Activated effector memory CD4-positive, alpha-beta T cell treated with Interleukin-2 at 50 U/mL for 16 hours (primary cell): Measurements from ENCODE around the gene ITGAL.
"Not testable (repeated sequence)": the region's sequence is repeated elsewhere in the genome, so short reads cannot be mapped to it uniquely, and the experiment has no call there.

ENCODE experiments used
- DNase-seq: peaks from one replicate; pipeline ENCODE4 v3.0.0-alpha.2; 2020

Gene ITGAL

DNA sequence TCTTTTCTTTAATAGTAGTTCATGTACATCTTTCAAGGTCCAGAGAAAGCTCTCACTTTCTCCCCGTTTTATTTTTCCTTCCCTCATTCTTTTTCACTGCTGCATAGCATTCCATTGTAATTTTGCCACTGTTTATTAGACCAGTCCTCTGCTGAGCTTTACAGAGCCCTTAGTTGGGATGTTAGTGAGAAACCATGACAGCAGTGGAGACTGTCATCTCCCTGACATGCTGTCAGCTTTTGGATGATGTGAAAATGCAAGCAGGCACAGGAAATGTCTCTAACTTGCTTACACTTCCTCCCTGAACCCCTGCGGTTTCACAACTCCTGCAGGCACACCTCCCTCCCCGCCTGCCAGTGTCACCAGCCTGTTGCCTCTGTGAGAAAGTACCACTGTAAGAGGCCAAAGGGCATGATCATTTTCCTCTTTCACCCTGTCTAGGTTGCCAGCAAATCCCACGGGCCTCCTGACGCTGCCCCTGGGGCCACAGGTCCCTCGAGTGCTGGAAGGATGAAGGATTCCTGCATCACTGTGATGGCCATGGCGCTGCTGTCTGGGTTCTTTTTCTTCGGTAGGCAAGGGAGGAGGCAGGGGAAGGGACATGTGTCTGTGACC is at the start of gene ITGAL:
Gene ITGAL, plus strand, starts transcription at position 415 of the 615 bp plus-strand sequence. Its CDS starts 96 bp downstream, at position 511.
- peak; percentile 80 for DNase-seq

DNA sequence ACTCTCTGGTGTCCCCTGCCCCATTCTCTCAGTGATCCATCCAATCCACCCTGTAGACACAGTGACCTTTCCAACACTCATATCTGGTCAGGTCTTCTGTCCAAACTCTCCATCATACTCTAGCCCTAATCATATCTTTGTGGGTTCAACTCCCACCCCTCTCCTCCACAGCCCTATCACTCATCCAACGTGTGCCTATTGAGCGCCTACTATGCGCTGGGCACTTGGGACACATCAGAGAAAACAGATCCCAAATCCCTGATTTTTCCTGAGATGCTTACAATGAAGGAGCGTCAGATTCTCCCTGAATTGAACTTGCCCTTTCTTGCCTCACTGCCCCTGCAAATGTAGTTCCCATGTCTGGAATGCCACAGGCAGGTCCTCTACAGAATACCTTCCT is 44.5 kb upstream of the ITGAL start:
- no peak for DNase-seq

DNA sequence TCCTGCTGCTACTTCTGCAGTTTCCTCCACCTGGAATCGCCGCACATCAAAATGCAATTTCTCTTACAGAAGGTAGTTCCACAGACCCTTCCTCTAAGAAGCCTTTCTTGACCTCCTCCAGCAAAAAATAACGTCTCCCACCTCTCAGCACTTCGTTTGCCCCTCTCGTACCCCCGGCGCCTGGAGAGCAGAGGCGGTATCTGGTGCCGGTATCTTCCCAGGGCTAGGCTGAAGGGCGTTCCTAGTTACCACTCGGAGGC is 43.2 kb upstream of the ITGAL start:
- no peak for DNase-seq

DNA sequence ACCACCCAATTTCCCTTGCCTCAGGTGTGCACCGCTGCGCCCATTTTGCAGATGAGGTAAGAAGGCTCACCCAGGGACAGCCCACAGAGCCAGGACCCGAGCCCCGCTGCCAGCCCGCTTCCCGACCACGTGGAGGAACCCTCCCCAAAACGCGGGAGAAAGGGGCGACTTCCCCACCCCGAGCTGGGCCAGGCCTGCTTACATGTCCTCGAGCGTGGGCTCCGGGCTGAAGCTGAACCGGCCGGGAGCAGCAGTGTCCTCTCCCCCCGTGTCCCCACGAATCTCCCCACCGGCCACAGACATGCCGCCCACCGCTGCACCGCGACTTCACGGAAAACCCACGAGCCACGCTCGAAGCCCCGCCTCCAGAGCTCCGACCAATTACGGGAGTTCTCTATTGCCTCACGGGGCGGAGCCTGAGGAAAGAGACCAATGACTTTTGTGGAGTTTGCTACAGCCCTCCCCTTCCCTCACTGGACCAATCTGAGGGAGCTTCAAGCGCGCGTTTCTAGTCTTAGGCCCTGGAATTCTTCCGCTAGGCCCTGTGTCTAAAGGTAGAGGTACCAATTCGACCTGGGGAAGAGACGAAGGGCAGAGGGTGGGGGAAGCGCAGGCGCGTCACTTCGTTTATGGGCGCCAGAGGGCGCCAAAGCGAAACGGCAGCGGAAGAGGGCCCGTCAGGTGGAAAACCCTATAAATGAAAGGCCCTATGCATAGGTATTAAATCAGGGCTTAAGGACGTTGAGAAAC is 42.7 kb upstream of the ITGAL start, which contains the start of gene DCTPP1:
Gene DCTPP1, minus strand, starts transcription at position 353 of the 750 bp plus-strand sequence. Its CDS starts 50 bp downstream, at position 303.
- peak; percentile 92 for DNase-seq

DNA sequence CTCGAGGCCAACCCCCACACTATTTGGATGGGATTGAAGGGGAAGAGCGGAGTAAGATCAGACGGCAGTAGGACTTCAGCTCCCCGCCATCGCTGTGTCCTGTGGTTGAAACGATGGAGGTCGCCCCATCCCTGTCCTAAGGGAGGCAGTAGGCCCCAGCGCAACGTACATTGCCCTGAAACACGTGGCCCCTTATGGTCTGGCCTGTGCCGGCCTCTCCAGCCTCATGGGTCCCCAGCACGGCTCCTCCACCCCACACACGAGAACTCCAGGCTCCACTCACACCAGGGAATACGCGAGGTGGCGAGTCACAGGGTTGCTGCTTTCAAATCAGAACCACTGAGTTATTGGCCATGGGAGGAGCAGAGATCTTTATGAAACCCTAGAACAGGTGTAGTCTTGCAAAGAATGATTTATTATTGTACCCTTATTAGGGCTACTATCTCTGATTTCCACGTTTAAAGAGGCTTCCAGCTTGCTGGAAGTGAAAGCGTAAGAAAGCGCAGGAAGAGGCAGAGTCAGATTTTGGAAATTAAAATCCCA is 42.0 kb upstream of the ITGAL start:
- DNase-seq: no peak

DNA sequence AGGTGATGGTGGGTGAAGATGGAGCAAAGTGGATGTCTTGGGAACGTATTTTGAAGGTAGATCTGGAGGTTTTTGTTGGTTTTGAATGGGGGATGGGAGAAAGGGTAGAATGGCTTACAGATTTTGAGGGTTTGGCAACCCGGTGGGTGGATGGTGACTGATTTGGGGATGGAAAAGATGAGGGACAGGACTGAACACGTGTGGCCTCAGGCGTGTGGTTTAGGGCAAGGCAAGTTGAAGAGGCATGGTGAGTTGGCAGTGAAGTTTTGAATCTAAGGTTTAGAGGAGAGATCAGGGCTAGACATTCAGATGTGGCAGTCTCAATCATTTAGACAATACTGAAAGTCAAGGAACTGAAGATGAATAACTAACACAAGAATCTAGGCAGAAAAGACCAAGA is 37.7 kb upstream of the ITGAL start:
- DNase-seq: no peak

DNA sequence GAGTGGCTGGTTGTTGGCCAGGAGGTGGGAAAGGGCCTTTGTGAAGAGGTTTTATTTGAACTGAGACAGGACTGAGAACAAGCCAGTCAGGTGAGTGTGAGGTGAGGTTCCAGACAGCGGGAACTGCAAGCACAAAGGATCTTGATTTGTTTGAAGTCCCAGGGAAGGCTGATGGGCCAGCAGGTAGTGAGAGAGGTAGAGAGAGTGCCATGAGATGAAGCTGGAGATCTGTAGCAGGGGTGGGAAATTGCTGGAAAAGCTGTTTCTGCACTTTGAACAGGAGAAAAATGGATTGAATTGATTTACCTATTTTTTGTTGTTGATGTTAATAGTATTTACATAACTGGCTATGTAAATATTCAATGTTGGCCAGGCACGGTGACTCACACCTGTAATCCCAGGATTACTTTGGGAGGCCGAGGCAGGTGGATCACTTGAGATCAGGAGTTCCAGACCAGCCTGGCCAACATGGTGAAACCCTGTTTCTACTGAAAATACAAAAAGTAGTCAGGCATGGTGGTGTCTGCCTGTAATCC is 35.0 kb upstream of the ITGAL start:
- DNase-seq: no peak

DNA sequence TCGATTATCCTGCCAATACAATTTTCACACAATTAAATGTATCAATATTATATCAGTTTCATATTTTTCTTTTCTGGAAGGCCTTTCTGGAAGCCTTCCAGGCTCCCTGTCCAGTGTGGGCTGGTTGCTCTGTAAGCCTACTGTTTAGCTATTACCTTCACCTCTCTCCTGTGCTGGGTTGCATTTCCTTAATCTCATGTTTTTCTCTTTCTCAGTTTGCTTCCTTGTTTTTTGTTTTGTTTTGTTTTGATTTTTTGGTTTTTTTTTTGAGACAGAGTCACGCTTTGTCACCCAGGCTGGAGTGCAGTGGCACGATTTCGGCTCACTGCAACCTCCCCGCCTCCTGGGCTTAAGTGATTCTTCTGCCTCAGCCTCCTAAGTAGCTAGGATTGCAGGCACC is 33.7 kb upstream of the ITGAL start:
- no peak for DNase-seq

DNA sequence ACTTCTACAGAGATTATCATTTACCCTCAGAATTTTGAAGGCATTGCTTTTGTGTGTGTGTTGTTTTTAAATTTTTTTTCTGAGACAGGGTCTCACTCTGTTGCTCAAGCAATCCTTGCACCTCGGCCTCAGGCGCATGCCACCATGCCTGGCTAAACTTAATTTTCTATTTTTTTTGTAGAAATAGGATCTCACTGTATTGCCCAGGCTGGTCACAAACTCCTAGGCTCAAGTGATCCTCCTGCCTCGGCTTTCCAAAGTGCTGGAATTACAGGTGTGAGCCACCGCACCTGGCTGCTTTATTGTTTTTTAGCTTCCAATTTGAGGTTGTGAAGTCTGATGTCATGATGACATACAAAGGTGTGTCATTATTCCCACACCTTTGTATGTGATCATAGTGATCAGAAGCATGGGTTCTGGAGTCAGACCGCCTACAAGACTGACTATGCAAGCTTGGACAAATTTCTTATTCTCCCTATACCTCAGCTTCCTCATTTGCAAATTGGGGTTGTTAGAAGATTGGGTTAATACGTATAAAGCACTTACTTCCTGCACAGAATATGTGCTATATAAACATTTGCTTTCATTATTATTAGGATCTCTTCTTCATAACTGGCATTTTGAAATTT is 32.7 kb upstream of the ITGAL start:
- DNase-seq: no peak

DNA sequence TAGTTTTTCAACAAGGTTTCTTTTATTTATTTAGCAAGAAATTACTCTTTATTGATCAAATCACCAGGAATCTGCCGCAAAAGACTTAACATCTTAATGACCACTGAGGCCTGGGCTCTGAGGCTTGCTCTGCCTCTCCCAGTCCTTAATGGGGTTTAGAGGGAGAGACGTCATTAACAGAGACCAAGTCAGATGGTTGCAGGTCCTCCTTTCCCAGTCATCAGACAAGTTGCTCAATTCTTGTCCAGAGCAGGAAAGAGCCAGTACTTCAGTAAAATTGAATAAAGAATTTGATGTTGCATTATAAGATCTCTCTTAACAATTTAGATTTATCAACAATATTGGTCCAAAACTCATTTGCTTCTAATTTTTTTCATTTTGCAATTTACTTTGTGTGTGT is 28.9 kb upstream of the ITGAL start:
- DNase-seq: no peak

DNA sequence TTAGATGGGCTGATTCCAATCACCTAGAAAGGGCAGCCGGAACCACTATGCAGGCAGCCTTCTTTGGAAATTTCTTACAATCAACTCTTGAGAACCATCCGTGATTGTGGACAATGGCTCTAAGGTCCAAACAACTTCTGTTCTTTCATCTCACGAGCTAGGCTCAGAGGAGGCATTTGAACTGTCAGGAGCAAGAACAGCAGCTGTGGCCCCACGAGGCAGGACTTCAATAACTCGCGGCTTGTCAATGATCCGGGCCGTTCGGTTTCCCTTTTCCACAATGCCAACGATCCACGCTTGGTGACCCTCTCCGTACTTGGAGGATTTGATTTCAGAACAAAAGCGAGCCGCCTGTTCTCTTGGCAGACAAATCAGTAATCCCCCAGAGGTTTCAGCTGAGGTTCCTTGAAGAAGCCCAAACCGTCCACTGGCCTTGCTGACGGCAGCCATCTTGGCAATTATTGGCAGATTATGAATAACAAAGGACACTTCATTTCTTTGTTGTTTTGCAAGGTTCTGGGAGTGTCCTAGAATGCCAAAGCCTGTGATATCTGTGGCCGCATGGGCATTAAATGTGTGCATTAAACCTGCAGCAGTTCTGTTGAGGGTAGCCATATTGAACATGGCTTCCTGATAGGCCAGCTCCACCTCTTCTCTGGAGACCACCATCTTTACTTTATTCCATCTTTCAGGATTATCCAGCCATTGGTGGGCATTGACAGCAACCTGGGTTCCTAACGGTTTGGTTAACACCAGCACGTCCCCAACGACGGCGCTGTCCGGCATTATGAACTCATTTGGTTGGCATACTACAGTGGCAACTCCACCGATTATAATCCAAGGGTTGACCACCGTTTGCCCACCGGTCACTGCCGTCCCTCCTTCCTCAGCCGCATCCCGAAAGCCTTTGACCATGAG is 28.1 kb upstream of the ITGAL start:
- no peak for DNase-seq

DNA sequence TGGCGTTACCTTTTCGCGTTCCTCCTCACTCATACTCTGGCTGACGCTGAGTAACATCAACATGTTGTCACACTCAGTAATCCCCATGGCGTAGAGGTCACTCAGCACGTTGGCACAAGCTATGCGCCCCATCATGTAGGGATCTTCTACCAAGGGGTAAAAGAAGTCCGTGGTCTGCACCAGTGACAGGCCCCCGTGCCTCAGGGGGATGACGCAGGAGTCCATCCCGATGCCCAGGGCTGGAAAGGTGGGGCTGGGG is 27.5 kb upstream of the ITGAL start:
- no peak for DNase-seq

DNA sequence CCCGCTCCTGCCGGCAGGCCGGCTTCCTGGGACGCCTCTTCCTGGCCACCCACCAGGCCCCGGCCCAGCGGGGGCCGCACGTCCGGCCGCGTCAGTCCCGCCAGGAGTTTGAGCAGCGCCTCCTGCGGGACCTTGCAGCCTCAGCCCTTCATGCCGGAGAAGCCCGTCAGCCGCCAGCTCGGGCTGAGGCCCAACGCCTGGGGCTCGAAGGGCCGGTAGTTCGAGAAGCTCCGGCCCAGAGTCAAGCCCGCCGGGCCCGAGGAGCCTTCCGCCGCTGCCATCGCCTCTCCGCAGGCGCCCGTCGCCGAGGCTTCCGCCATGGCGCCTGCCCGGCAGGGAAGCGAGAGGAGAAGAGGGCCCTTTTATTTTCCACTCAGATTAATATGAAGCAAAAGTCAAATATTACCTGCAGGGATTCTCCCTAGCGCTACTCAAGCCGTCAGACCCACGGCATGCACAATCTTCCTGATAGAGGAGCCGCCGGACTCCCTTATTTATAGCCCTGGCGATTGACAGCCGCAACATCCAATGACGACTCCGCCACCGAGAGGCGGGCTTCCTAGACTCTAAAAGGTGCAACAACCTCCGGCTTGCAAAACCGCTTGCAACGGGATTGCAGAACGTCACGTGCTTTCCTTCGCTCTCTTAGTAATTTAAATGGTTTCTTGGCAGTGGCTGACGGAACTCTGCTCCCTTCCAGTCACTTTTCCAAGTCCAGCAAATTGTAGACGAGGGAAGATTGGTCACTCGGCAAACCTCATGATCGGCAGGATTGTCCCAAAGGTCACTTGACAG is 26.9 kb upstream of the ITGAL start, which contains the start of gene SEPHS2:
Gene SEPHS2, minus strand, starts transcription at position 467 of the 795 bp plus-strand sequence. Its CDS starts 147 bp downstream, at position 320.
- peak; percentile 95 for DNase-seq

DNA sequence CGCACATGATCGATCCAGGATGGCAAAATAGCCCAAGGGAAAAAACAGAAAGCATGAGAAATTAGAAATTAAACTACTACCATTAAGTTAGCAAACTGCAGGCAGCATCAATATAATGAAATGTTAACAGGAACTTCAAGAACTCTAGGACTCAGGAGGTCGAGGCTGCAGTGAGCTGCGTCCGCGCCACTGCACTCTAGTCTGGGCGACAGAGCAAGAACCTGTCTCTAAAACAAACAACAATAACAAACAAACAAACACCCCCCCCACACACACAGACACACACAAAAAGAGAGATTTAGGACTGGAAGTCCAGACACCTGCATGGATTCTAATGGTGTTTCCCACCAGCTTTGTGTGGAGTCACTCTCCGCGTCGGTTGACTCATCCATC is 26.3 kb upstream of the ITGAL start:
- DNase-seq: no peak

DNA sequence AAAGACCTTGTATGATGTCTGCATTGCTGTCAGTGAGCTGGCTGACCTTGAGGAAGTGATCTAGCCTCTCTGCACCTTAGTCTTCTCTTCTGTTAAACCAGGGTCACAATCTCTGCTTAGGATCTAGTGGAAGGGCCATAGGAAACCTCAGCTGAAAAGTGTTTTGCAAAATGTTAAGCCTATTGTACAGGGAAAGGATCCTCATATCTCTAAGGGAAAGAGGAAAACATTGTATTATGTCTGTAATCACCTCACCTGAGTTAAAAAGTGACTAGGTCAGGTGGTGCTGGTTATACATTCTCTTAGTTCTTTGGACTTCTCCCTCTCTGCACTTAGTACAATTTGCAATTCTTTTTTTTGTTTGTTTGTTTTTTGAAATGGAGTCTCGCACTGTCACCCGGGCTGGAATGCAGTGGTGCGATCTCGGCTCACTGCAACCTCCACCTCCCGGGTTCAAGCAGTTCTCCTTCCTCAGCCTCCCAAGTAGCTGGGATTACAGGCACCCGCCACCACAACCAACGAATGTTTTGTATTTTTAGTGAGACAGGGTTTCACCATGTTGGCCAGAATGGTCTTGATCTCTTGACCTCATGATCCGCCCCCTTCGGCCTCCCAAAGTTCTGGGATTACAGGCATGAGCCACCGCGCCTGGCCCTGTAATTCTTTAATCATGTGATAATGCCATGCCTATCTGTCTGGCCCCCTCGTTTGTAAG is 24.9 kb upstream of the ITGAL start:
- no peak for DNase-seq

DNA sequence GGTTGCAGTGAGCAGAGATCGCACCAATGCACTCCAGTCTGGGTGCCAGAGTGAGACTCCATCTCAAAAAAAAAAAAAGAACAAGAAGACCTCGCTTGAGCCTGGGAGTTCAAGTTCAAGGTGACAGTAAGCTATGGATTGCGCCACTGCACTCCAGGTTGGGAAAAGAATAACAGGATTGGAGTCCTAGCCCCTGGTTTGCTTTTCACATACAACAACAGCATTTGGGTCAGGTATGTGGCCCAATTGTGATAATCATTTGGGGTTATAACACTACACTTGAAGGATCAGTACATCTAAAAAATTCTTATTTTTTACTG is 23.5 kb upstream of the ITGAL start:
- DNase-seq: no peak

DNA sequence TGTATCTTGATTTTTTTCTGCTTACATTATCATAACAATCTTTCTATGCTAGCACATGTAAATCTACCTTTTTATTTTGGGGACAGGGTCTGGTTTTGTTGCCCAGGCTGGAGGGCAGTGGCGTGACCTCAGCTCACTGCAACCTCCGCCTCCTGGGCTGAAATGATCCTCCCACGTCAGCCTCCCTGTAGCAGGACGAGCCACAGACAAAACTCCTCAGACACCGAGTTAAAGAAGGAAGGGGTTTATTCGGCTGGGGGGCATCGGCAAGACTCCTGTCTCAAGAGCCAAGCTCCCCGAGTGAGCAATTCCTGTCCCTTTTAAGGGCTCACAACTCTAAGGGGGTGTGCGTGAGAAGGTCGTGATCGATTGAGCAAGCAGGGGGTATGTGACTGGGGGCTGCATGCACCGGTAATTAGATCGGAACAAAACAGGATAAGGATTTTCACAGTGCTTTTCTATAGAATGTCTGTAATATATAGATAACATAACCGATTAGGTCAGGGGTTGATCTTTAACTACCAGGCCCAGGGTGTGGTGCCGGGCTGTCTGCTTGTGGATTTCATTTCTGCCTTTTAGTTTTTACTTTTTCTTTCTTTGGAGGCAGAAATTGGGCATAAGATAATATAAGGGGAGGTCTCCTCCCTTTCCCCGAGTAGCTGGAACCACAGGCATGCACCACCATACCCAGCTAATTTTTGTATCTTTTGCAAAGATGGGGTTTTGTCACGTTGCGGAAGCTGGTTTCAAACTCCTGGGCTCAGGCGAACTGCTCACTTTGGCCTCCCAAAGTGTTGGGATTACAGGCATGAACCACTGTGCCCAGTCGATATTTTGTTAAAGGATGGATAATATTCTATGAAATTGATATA is 19.6 kb upstream of the ITGAL start:
- not testable (repeated sequence) for DNase-seq

DNA sequence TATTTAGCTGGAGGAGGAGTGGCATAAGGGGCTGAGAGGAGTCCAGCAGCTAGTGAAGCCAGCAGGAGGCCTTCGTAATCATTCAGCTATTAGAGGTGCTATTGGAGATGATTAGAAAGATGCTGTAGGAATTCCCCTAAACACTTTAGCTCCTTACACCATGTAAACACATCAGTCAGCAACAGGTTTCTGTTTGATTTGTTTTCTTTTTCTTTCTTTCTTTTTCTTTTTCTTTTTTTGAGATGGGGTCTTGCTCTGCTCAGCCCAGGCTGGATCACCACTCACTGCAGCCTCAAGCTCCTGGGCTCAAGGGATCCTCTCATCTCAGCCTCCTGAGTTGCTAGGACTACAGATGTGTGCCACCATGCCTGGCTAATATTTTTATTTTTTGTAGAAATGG is 16.2 kb upstream of the ITGAL start:
- no peak for DNase-seq

DNA sequence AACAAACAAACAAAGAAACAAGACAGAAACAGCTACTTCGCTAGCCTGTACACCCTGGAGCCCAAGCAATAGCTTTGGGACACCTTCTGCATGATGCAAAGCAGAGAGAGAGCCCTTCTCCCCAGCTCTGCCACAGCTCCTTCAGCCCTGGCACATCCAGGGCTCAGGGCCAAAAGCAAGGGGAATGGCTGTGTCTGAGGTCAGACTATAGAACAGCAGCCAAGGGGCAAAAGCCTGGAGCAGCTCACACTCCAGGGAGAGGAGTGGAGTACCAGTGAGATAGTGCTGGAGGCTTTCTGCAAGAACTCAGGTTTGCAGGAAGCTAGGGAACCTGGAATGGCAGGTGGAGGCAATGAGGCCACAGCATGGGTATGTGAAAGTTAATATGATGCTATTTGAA is 15.3 kb upstream of the ITGAL start:
- no peak for DNase-seq

DNA sequence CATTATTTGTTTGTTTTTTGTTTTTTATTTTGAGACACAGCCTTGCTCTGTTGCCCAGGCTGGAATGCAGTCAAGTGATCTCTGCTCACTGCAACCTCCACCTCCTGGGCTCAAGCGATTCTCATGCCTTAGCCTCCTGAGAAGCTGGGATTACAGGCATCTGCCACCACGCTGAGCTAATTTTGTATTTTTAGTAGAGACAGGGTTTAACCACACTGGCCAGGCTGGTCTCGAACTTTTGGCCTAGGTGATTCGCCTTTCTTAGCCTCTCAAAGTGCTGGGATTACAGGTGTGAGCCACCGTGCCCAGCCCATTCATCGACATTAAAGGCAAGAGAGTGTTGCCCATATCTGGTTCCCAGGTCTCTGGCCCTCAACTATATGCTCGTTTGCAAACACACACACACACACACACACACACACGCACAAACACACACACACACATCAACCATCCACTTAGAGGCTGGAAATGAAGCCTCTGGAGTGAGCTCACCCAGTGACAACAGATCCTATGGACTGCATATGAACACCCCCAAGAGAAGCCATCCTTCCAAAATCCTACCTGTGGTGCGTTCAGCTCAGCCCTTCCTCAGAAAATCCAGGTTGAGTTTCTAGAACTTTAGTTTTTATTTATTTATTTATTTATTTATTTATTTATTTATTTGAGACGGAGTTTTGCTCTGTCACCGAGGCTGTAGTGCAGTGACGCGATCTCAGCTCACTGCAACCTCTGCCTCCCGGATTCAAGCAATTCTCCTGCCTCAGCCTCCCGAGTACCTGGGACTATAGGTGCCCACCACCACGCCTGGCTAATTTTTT is 14.6 kb upstream of the ITGAL start:
- DNase-seq: no peak
